ENCODE results near the gene XXYLT1.

GRCh38 chr3:195227871-195228270 lies 43.1 kb downstream of the XXYLT1 start:
- TF ChIP-seq, protein P1, sequence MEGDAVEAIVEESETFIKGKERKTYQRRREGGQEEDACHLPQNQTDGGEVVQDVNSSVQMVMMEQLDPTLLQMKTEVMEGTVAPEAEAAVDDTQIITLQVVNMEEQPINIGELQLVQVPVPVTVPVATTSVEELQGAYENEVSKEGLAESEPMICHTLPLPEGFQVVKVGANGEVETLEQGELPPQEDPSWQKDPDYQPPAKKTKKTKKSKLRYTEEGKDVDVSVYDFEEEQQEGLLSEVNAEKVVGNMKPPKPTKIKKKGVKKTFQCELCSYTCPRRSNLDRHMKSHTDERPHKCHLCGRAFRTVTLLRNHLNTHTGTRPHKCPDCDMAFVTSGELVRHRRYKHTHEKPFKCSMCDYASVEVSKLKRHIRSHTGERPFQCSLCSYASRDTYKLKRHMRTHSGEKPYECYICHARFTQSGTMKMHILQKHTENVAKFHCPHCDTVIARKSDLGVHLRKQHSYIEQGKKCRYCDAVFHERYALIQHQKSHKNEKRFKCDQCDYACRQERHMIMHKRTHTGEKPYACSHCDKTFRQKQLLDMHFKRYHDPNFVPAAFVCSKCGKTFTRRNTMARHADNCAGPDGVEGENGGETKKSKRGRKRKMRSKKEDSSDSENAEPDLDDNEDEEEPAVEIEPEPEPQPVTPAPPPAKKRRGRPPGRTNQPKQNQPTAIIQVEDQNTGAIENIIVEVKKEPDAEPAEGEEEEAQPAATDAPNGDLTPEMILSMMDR (IDR thresholded peaks at IDR 0.05), result no peak
- no peak for TF ChIP-seq POLR2A (IDR thresholded peaks at IDR 0.05)
